HG03103 (cell line): ENCODE measurements around the gene GPX4.
"Not testable (repeated sequence)": the region's sequence is repeated elsewhere in the genome, so short reads cannot be mapped to it uniquely, and the experiment has no call there.

Experiments used
- ATAC-seq: cut with Tn5 transposase; IDR thresholded peaks from one replicate; pipeline ENCODE4 v1.9.1; 2021; ENCODE audit warnings: low read depth; ENCODE audit not compliant: unreplicated experiment

The GPX4 gene

GRCh38 chr19:1113030-1113985, 9.5 kb downstream of the GPX4 start:
- no peak for ATAC-seq

GRCh38 chr19:1113986-1114483, 10.2 kb downstream of the GPX4 start:
- no peak for ATAC-seq

- not testable (repeated sequence) for ATAC-seq
These were observed 10.9 kb downstream of the GPX4 start for GRCh38 chr19:1114728-1115127.

- no peak for ATAC-seq
These were observed 12.0 kb downstream of the GPX4 start for GRCh38 chr19:1115646-1116420.

- ATAC-seq: no peak
These were observed 13.2 kb downstream of the GPX4 start for GRCh38 chr19:1116726-1117581.

- ATAC-seq: no peak
These were observed 13.9 kb downstream of the GPX4 start for GRCh38 chr19:1117654-1118053.

- no peak for ATAC-seq
These were observed 15.2 kb downstream of the GPX4 start for GRCh38 chr19:1118999-1119398.

GRCh38 chr19:1119475-1120217, 15.9 kb downstream of the GPX4 start:
- no peak for ATAC-seq

- ATAC-seq: no peak
These were observed 17.6 kb downstream of the GPX4 start for GRCh38 chr19:1121395-1121794.

GRCh38 chr19:1122021-1122971, 18.5 kb downstream of the GPX4 start:
- no peak for ATAC-seq

- no peak for ATAC-seq
These were observed 19.2 kb downstream of the GPX4 start for GRCh38 chr19:1122972-1123363.

- ATAC-seq: no peak
These were observed 19.6 kb downstream of the GPX4 start for GRCh38 chr19:1123381-1123780.

GRCh38 chr19:1123885-1124677, 20.3 kb downstream of the GPX4 start:
- no peak for ATAC-seq

- ATAC-seq: no peak
These were observed 22.0 kb downstream of the GPX4 start for GRCh38 chr19:1125601-1126467.

GRCh38 chr19:1126984-1127760, 23.4 kb downstream of the GPX4 start:
- ATAC-seq: no peak

GRCh38 chr19:1128106-1128505, 24.3 kb downstream of the GPX4 start:
- ATAC-seq: no peak
